HepG2 (cell line): Measurements from ENCODE around the gene TADA2B. TPM values are rescaled to one million over a fixed set of nuclear protein-coding genes. Genes with fewer than 3 reads are reported as not detected.

Source experiments
- ATAC-seq: fragments of 200-7000 bp; cut with Tn5 transposase; 3 replicates; pipeline ENCODE4 v1.9.1; 2020; ENCODE audit warnings: mild to moderate bottlenecking, moderate library complexity
- BruUV-seq: library from RNA; stranded (reverse); fragments of 400-500 nt; replicated peaks from 2 replicates; lab custom pipeline; 2021; lab: Mats Ljungman, UMichigan
- CTCF ChIA-PET: fragments of 300-600 bp; formaldehyde crosslinking; extraction: SDS; loops from one replicate; lab custom pipeline; 2021; ENCODE audit warnings: low total read pairs, inconsistent platforms, low intra/inter-chr PET ratio; lab: Yijun Ruan, JAX
- POLR2A ChIA-PET: fragments of 350-600 bp; sonication (Branson Sonifier 250); formaldehyde crosslinking; loops from one replicate; lab custom pipeline; 2020; ENCODE audit warnings: antibody characterized with exemption, inconsistent platforms; lab: Yijun Ruan, JAX
- DNase-seq: peaks from one replicate; pipeline ENCODE4 v3.0.0-alpha.2; 2015; ENCODE audit warnings: low spot score
- FAIRE-seq: peaks from 3 replicates; lab custom pipeline; 2011; peaks lifted over from hg19 to GRCh38; lab: Jason Lieb, UNC
- H2AFZ ChIP-seq: one replicate; pipeline ENCODE4 v1.6.1; 2011; ENCODE audit warnings: low read length, inconsistent platforms
- H3K27ac ChIP-seq: fragments of 300-600 bp; 3 replicates; pipeline ENCODE4 v1.8.0; 2011; ENCODE audit warnings: mixed run types, mild to moderate bottlenecking, mixed read lengths, low read length, inconsistent platforms; ENCODE audit not compliant: insufficient read depth; ENCODE audit errors: extremely low read length
- H3K27me3 ChIP-seq, 2 experiments: fragments of 200-600 bp in 1 of 2; 2 replicates in 1 of 2; 3 replicates in 1 of 2; pipeline versions ENCODE4 v1.6.0 to v1.8.0; 2011; ENCODE audit warnings: low read length in 2 of 2, mild to moderate bottlenecking in 2 of 2, moderate library complexity in 2 of 2, inconsistent platforms in 1 of 2; ENCODE audit not compliant: insufficient read depth in 2 of 2, control insufficient read depth in 1 of 2
- H3K36me3 ChIP-seq, 2 experiments: fragments of 200-600 bp in 1 of 2; replicated peaks in 1 of 2; 2 replicates in 1 of 2; 3 replicates in 1 of 2; pipeline versions ENCODE4 v1.5.1 to v1.8.0; 2011; ENCODE audit warnings: low read length in 2 of 2, inconsistent platforms in 1 of 2; ENCODE audit not compliant: insufficient read depth in 2 of 2, control insufficient read depth in 1 of 2
- H3K4me1 ChIP-seq: 2 replicates; pipeline ENCODE4 v1.5.1; 2012; ENCODE audit warnings: low read length, inconsistent platforms; ENCODE audit not compliant: insufficient read depth
- H3K4me2 ChIP-seq: 2 replicates; pipeline ENCODE4 v1.6.0; 2011; ENCODE audit warnings: low read depth, low read length, inconsistent platforms
- H3K4me3 ChIP-seq, 3 experiments: fragments of 200-600 bp in 1 of 3; sonication (generic), shearing (Covaris generic) in 1 of 3; replicated peaks in 1 of 3; 2 replicates each; pipeline ENCODE4 v1.5.1; 2011 to 2016; ENCODE audit warnings: low read length in 3 of 3, inconsistent platforms in 2 of 3, low read depth in 2 of 3, mild to moderate bottlenecking in 2 of 3, control low read depth in 1 of 3, mixed read lengths in 1 of 3; ENCODE audit not compliant: insufficient read depth in 1 of 3
- H3K79me2 ChIP-seq: one replicate; pipeline ENCODE4 v1.6.1; 2011; ENCODE audit warnings: low read length, inconsistent platforms; ENCODE audit not compliant: insufficient read depth
- H3K9ac ChIP-seq: 2 replicates; pipeline ENCODE4 v1.6.0; 2011; ENCODE audit warnings: mild to moderate bottlenecking, low read depth, low read length, inconsistent platforms; ENCODE audit not compliant: insufficient read depth
- H3K9me3 ChIP-seq: 2 replicates; pipeline ENCODE4 v1.5.1; 2012; ENCODE audit warnings: mild to moderate bottlenecking, low read length
- H4K20me1 ChIP-seq: 2 replicates; pipeline ENCODE4 v1.6.0; 2011; ENCODE audit warnings: inconsistent platforms, mild to moderate bottlenecking, low read length, moderate library complexity; ENCODE audit not compliant: insufficient read depth
- BRCA1 ChIP-seq: sonication (generic); formaldehyde crosslinking; IDR thresholded peaks from 2 replicates; pipeline ENCODE4 v1.4.0; 2020; ENCODE audit warnings: missing genetic modification reagents
- NFE2L2 ChIP-seq: fragments of 150-350 bp; IDR thresholded peaks from 2 replicates; pipeline ENCODE4 v1.6.1; 2014; ENCODE audit warnings: low read length
- PHF21A ChIP-seq: sonication (generic); formaldehyde crosslinking; IDR thresholded peaks from 2 replicates; pipeline ENCODE4 v1.5.0; 2020; ENCODE audit warnings: mild to moderate bottlenecking, missing genetic modification reagents
- RORA ChIP-seq: sonication (generic); formaldehyde crosslinking; IDR thresholded peaks from 2 replicates; pipeline ENCODE4 v1.5.0; 2020; ENCODE audit warnings: mild to moderate bottlenecking, missing genetic modification reagents, moderate library complexity
- SRF ChIP-seq: IDR thresholded peaks from 2 replicates; pipeline ENCODE4 v1.6.1; 2011; ENCODE audit warnings: mild to moderate bottlenecking, low read depth, low read length, moderate library complexity
- ZNF652 ChIP-seq: IDR thresholded peaks from 2 replicates; pipeline ENCODE4 v1.6.1; 2016; ENCODE audit warnings: low read depth, borderline replicate concordance
- ZNF720 ChIP-seq: sonication (generic); formaldehyde crosslinking; IDR thresholded peaks from 2 replicates; pipeline ENCODE4 v1.4.0; 2020; ENCODE audit warnings: missing genetic modification reagents
- ZNF746 ChIP-seq: sonication (generic); formaldehyde crosslinking; IDR thresholded peaks from 2 replicates; pipeline ENCODE4 v1.8.0; 2022; ENCODE audit warnings: mild to moderate bottlenecking, missing genetic modification reagents
- WGBS: methylation state at CpG from one replicate; pipeline ENCODE4 v1.1.6; 2017; ENCODE audit warnings: low lambda C conversion rate; 5-methylcytosine and 5-hydroxymethylcytosine counted together
- in situ Hi-C: cut with HindIII; loops from 2 replicates; pipeline ENCODE4 v1.10.0; 2017; ENCODE audit warnings: low pct_unique_long_range_greater_than_20kb; ENCODE audit not compliant: extremely low pct_ligation_motif_present
- intact Hi-C: fragments of 100-400 bp; cut with micrococcal nuclease; formaldehyde crosslinking; loops from one replicate; pipeline ENCODE4 v1.10.0; 2022; ENCODE audit not compliant: unreplicated experiment
- polyA plus RNA-seq, 8 experiments: library from polyadenylated mRNA; depleted of rRNA in 3 of 8; stranded (reverse) in 7 of 8; unstranded in 1 of 8; fragments of >200 nt; fragmentation: Illumina TruSeq in 4 of 8; extraction: Trizol in 4 of 8; gene quantifications; 2 replicates each; pipeline versions ENCODE4 v1.2.1 to v1.2.3, GENCODE V29; 2011 to 2016; ENCODE audit warnings: low read depth in 4 of 8, missing spikeins in 1 of 8, mixed read lengths in 1 of 8; ENCODE audit not compliant: insufficient read depth in 1 of 8
- total RNA-seq, 5 experiments: library from RNA; depleted of rRNA; stranded (reverse); fragments of >200 nt; fragmentation: Illumina TruSeq; extraction: Trizol; gene quantifications; 2 replicates each; pipeline ENCODE4 v1.2.3, GENCODE V29; 2016; ENCODE audit warnings: low read depth in 1 of 5
- TF ChIP-seq, protein P1 (sequence below): sonication (generic); formaldehyde crosslinking; IDR thresholded peaks from 2 replicates; pipeline ENCODE4 v1.4.0; 2020; ENCODE audit warnings: mild to moderate bottlenecking, missing genetic modification reagents, borderline replicate concordance
- TF ChIP-seq, protein P2 (sequence below): fragments of 450-650 bp; IDR thresholded peaks from 2 replicates; pipeline ENCODE4 v1.6.1; 2016
- TF ChIP-seq, protein P3 (sequence below): sonication (generic); IDR thresholded peaks from 2 replicates; pipeline ENCODE4 v1.6.1; 2016; ENCODE audit warnings: low read depth, borderline replicate concordance
- TF ChIP-seq, protein P4 (sequence below): sonication (generic); formaldehyde crosslinking; IDR thresholded peaks from 2 replicates; pipeline ENCODE4 v1.8.0; 2023; ENCODE audit warnings: mild to moderate bottlenecking, missing genetic modification reagents

The TADA2B gene
- total and polyA plus RNA-seq, 2 of the 13 experiments (the other 11 are each of a cell fraction or from before 2014, with no cell fraction given) = 4.6 to 8.9 TPM

DNA sequence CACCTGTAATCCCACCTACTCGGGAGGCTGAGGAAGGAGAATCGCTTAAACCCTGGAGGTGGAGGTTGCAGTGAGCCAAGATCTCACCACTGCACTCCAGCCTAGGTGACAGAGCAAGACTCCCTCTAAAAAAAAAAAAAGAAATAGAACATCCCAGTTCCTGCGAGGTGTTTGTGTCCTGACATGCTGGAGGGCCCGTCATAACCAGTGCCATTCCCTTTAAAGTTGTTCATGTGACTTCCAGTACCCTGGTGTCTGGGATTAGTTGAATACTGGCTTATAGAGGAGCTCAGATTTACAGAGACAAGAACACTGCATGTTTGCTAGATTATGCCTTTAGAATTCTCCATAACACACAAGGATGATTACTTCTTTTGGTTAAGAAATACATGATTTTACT lies 37.6 kb upstream of the TADA2B start:
- peaks cover 21% of the 10 kb centered on the region for H3K4me1 ChIP-seq
- ATAC-seq (no peak), FAIRE-seq (no peak), DNase-seq (no peak)
- H4K20me1 ChIP-seq = peaks cover 6% of the 10 kb centered on the region; the same call in 1 of the 2 replicates
- H3K79me2 ChIP-seq = peaks cover 5% of the 10 kb centered on the region
- H3K4me3 ChIP-seq = no peak overlapping the region
- H3K4me2 ChIP-seq = no peak overlapping the region
- TF ChIP-seq, protein P1, sequence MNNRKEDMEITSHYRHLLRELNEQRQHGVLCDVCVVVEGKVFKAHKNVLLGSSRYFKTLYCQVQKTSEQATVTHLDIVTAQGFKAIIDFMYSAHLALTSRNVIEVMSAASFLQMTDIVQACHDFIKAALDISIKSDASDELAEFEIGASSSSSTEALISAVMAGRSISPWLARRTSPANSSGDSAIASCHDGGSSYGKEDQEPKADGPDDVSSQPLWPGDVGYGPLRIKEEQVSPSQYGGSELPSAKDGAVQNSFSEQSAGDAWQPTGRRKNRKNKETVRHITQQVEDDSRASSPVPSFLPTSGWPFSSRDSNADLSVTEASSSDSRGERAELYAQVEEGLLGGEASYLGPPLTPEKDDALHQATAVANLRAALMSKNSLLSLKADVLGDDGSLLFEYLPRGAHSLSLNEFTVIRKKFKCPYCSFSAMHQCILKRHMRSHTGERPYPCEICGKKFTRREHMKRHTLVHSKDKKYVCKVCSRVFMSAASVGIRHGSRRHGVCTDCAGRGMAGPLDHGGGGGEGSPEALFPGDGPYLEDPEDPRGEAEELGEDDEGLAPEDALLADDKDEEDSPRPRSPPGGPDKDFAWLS (CRISPR knock-in tag) = no peak
- TF ChIP-seq ZNF746 (CRISPR knock-in tag) (no peak), RORA (CRISPR knock-in tag) (no peak), SRF (no peak), PHF21A (no peak), ZNF652 (no peak), NFE2L2 (no peak), ZNF720 (no peak), BRCA1 (no peak)
- TF ChIP-seq, protein P2, sequence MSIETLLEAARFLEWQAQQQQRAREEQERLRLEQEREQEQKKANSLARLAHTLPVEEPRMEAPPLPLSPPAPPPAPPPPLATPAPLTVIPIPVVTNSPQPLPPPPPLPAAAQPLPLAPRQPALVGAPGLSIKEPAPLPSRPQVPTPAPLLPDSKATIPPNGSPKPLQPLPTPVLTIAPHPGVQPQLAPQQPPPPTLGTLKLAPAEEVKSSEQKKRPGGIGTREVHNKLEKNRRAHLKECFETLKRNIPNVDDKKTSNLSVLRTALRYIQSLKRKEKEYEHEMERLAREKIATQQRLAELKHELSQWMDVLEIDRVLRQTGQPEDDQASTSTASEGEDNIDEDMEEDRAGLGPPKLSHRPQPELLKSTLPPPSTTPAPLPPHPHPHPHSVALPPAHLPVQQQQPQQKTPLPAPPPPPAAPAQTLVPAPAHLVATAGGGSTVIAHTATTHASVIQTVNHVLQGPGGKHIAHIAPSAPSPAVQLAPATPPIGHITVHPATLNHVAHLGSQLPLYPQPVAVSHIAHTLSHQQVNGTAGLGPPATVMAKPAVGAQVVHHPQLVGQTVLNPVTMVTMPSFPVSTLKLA = no peak
- TF ChIP-seq, protein P3, sequence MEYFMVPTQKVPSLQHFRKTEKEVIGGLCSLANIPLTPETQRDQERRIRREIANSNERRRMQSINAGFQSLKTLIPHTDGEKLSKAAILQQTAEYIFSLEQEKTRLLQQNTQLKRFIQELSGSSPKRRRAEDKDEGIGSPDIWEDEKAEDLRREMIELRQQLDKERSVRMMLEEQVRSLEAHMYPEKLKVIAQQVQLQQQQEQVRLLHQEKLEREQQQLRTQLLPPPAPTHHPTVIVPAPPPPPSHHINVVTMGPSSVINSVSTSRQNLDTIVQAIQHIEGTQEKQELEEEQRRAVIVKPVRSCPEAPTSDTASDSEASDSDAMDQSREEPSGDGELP = no peak
- TF ChIP-seq, protein P4, sequence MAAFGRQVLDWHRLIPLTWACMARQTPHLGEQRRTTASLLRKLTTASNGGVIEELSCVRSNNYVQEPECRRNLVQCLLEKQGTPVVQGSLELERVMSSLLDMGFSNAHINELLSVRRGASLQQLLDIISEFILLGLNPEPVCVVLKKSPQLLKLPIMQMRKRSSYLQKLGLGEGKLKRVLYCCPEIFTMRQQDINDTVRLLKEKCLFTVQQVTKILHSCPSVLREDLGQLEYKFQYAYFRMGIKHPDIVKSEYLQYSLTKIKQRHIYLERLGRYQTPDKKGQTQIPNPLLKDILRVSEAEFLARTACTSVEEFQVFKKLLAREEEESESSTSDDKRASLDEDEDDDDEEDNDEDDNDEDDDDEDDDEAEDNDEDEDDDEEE (CRISPR knock-in tag) = no peak
- H3K9ac ChIP-seq = no peak overlapping the region
- intact Hi-C loops (no loop called here), in situ Hi-C loops (no loop called here)
- no peak overlapping the region for H3K27ac ChIP-seq
- ChIA-PET POLR2A (no interaction called here), CTCF (no interaction called here)
- no peaks in the 10 kb centered on the region for H3K9me3 ChIP-seq
- H2AFZ ChIP-seq = no peak overlapping the region
- peaks cover 28 to 74% of the 10 kb centered on the region in 2 experiments for H3K36me3 ChIP-seq
- no TSS peak for BruUV-seq
- no peaks in the 10 kb centered on the region for H3K27me3 ChIP-seq
- 94% methylated on average over 4 of the region's 4 CpGs for WGBS
